Ascending aorta (tissue), 2 donors: ENCODE results near the gene MSRB3. TPM values are rescaled to one million over a fixed set of nuclear protein-coding genes. Genes with fewer than 3 reads are reported as not detected.

ENCODE experiments used
- DNase-seq, 2 donors: peaks; one replicate each; pipeline ENCODE4 v3.0.0-alpha.2; 2019; ENCODE audit warnings: low spot score in 2 of 2
- H3K27ac ChIP-seq, 2 donors: fragments of 200-600 bp; sonication (generic); one replicate each; pipeline ENCODE4 v1.5.1; 2016 to 2017; ENCODE audit warnings: mild to moderate bottlenecking in 1 of 2
- H3K27me3 ChIP-seq: fragments of 200-600 bp; sonication (generic); one replicate; pipeline ENCODE4 v1.5.1; 2017
- H3K36me3 ChIP-seq, 2 donors: fragments of 200-600 bp; sonication (generic); one replicate each; pipeline ENCODE4 v1.5.1; 2016
- H3K4me1 ChIP-seq, 2 donors: fragments of 200-600 bp; sonication (generic); one replicate each; pipeline ENCODE4 v1.5.1; 2016 to 2017; ENCODE audit warnings: mild to moderate bottlenecking in 1 of 2
- H3K4me3 ChIP-seq, 2 donors: fragments of 200-600 bp; sonication (generic); one replicate each; pipeline ENCODE4 v1.5.1; 2016 to 2017; ENCODE audit warnings: mild to moderate bottlenecking in 1 of 2
- H3K9me3 ChIP-seq, 2 donors: fragments of 200-600 bp; sonication (generic); one replicate each; pipeline ENCODE4 v1.5.1; 2016
- CTCF ChIP-seq, 3 experiments: fragments of 200-600 bp in 2 of 3; fragments of 450-650 bp in 1 of 3; sonication (generic) in 2 of 3; IDR thresholded peaks; one replicate each; pipeline ENCODE4 v1.5.1; 2016 to 2019; ENCODE audit warnings: antibody characterized with exemption in 3 of 3, mild to moderate bottlenecking in 1 of 3, moderate library complexity in 1 of 3
- intact Hi-C: fragments of 100-400 bp; cut with DNase I; formaldehyde crosslinking; loops from one replicate; pipeline ENCODE4 v1.15.1; 2023
- total RNA-seq: library from RNA; depleted of rRNA; stranded (reverse); fragments of >200 nt; gene quantifications from one replicate; pipeline ENCODE4 v1.1.0, GENCODE V29; 2016

The MSRB3 gene
- total RNA-seq, 1 donor from 2014 or later, result 79.4 TPM

GRCh38 chr12:65392491-65392890 is 114.0 kb downstream of the MSRB3 start:
- H3K36me3 ChIP-seq, result peaks cover 0 to 7% of the 10 kb centered on the region in 2 donors
- H3K27ac ChIP-seq, result no peak overlapping the region
- H3K9me3 ChIP-seq, result peaks cover 0 to 23% of the 10 kb centered on the region in 2 donors
- no peak for TF ChIP-seq CTCF (IDR thresholded peaks at IDR 0.05)
- no peaks in the 10 kb centered on the region for H3K27me3 ChIP-seq
- H3K4me1 ChIP-seq, result no peaks in the 10 kb centered on the region
- H3K4me3 ChIP-seq, result no peak overlapping the region
- intact Hi-C loops, result no loop called here
- DNase-seq, result no peak

GRCh38 chr12:65403188-65403587 is 124.7 kb downstream of the MSRB3 start:
- DNase-seq, result no peak
- Histone ChIP-seq H3K4me3 (no peak overlapping the region), H3K4me1 (no peaks in the 10 kb centered on the region), H3K27ac (no peak overlapping the region), H3K9me3 (peaks cover 3 to 12% of the 10 kb centered on the region in 2 donors), H3K36me3 (peaks cover 0 to 7% of the 10 kb centered on the region in 2 donors), H3K27me3 (no peaks in the 10 kb centered on the region)
- intact Hi-C loops, result no loop called here
- TF ChIP-seq CTCF (IDR thresholded peaks at IDR 0.05), result no peak

GRCh38 chr12:65407388-65408149 is 129.1 kb downstream of the MSRB3 start:
- H3K9me3 ChIP-seq, result no peaks in the 10 kb centered on the region
- no peak overlapping the region for H3K4me3 ChIP-seq
- peaks cover 0 to 5% of the 10 kb centered on the region in 2 donors for H3K36me3 ChIP-seq
- DNase-seq, result no peak
- TF ChIP-seq CTCF (IDR thresholded peaks at IDR 0.05), result no peak
- intact Hi-C loops, result no loop called here
- H3K4me1 ChIP-seq, result no peaks in the 10 kb centered on the region
- H3K27ac ChIP-seq, result no peak overlapping the region
- H3K27me3 ChIP-seq, result no peaks in the 10 kb centered on the region

- intact Hi-C loops, result no loop called here
- DNase-seq, result no peak
- Histone ChIP-seq H3K4me3 (no peak overlapping the region), H3K36me3 (peaks cover 0 to 3% of the 10 kb centered on the region in 2 donors), H3K27ac (no peak overlapping the region), H3K27me3 (no peaks in the 10 kb centered on the region), H3K4me1 (no peaks in the 10 kb centered on the region), H3K9me3 (no peaks in the 10 kb centered on the region)
- TF ChIP-seq CTCF (IDR thresholded peaks at IDR 0.05), result no peak
Measured at GRCh38 chr12:65408441-65408840, 130.0 kb downstream of the MSRB3 start.

GRCh38 chr12:65409726-65410125 is 131.2 kb downstream of the MSRB3 start:
- TF ChIP-seq CTCF (IDR thresholded peaks at IDR 0.05), result no peak

More at GRCh38 chr12:65409726-65410125, 131.2 kb downstream of the MSRB3 start:
- Histone ChIP-seq H3K4me1 (no peaks in the 10 kb centered on the region), H3K36me3 (peaks cover 0 to 3% of the 10 kb centered on the region in 2 donors), H3K9me3 (no peaks in the 10 kb centered on the region), H3K27ac (no peak overlapping the region), H3K4me3 (no peak overlapping the region), H3K27me3 (no peaks in the 10 kb centered on the region)
- DNase-seq, result no peak
- intact Hi-C loops, result no loop called here
